Measurements from ENCODE around the gene RFLNA. TPM values are rescaled to one million over a fixed set of nuclear protein-coding genes. Genes with fewer than 3 reads are reported as not detected.

Gene RFLNA
- total RNA-seq, 2 experiments from 2014 or later, result not detected

- no peak overlapping the region for H3K4me2 ChIP-seq (ENCODE audit: low read length)
- BruUV-seq (replicated peaks), result no TSS peak
- no peaks in the 10 kb centered on the region for H3K9me3 ChIP-seq (ENCODE audit: low read length)
- ChIA-PET POLR2A (no interaction called here), CTCF (ENCODE audit: unreplicated experiment) (no interaction called here)
- H4K20me1 ChIP-seq (ENCODE audit: insufficient read depth, low read length), result no peaks in the 10 kb centered on the region
- H3K4me3 ChIP-seq (ENCODE audit: low read depth, low read length, poor library complexity, severe bottlenecking), result no peak overlapping the region
- intact Hi-C loops (cut with micrococcal nuclease; ENCODE audit: unreplicated experiment), result no loop called here
- no peaks in the 10 kb centered on the region for H3K9me2 ChIP-seq (ENCODE audit: insufficient read depth, low read length)
- DNase-seq (ENCODE audit: low spot score), result no peak
- H3K79me2 ChIP-seq (ENCODE audit: insufficient read depth, low read depth, low read length), result no peaks in the 10 kb centered on the region
- no peak overlapping the region for H3K27ac ChIP-seq (ENCODE audit: low read depth, low read length, poor library complexity, severe bottlenecking)
- no peak for TF ChIP-seq CTCF (conservative IDR thresholded peaks at IDR 0.05; ENCODE audit: low read length)
- no peak for TF ChIP-seq EZH2phosphoT487 (IDR thresholded peaks at IDR 0.05; ENCODE audit: borderline replicate concordance, low read depth, low read length)
- no peak overlapping the region for H2AFZ ChIP-seq (ENCODE audit: low read length)
- H3K36me3 ChIP-seq (ENCODE audit: insufficient read depth, low read length), result no peaks in the 10 kb centered on the region
- H3K4me1 ChIP-seq (ENCODE audit: insufficient read depth, low read length, poor library complexity, severe bottlenecking), result no peaks in the 10 kb centered on the region
Observed at GRCh38 chr12:124311292-124312109, 16.6 kb downstream of the RFLNA start.

- Histone ChIP-seq H3K36me3 (ENCODE audit: insufficient read depth, low read length) (no peaks in the 10 kb centered on the region), H3K79me2 (ENCODE audit: insufficient read depth, low read depth, low read length) (no peaks in the 10 kb centered on the region), H3K9me3 (ENCODE audit: low read length) (no peaks in the 10 kb centered on the region), H4K20me1 (ENCODE audit: insufficient read depth, low read length) (no peaks in the 10 kb centered on the region; the same call in 1 of the 2 replicates), H2AFZ (ENCODE audit: low read length) (no peak overlapping the region), H3K4me3 (ENCODE audit: low read depth, low read length, poor library complexity, severe bottlenecking) (no peak overlapping the region), H3K4me1 (ENCODE audit: insufficient read depth, low read length, poor library complexity, severe bottlenecking) (no peaks in the 10 kb centered on the region), H3K27ac (ENCODE audit: low read depth, low read length, poor library complexity, severe bottlenecking) (no peak overlapping the region), H3K4me2 (ENCODE audit: low read length) (no peak overlapping the region), H3K9me2 (ENCODE audit: insufficient read depth, low read length) (no peaks in the 10 kb centered on the region)
- DNase-seq (ENCODE audit: low spot score), result no peak
- no TSS peak for BruUV-seq (replicated peaks)
- CTCF ChIA-PET (ENCODE audit: unreplicated experiment), result no interaction called here
- intact Hi-C loops (cut with micrococcal nuclease; ENCODE audit: unreplicated experiment), result no loop called here
- TF ChIP-seq CTCF (conservative IDR thresholded peaks at IDR 0.05; ENCODE audit: low read length) (no peak), EZH2phosphoT487 (IDR thresholded peaks at IDR 0.05; ENCODE audit: borderline replicate concordance, low read depth, low read length) (no peak)
- POLR2A ChIA-PET, result no interaction called here
Observed at GRCh38 chr12:124312601-124313000, 17.7 kb downstream of the RFLNA start.

- Histone ChIP-seq H3K9me2 (ENCODE audit: insufficient read depth, low read length) (no peaks in the 10 kb centered on the region), H3K4me3 (ENCODE audit: low read depth, low read length, poor library complexity, severe bottlenecking) (no peak overlapping the region), H2AFZ (ENCODE audit: low read length) (no peak overlapping the region), H3K36me3 (ENCODE audit: insufficient read depth, low read length) (no peaks in the 10 kb centered on the region), H3K27ac (ENCODE audit: low read depth, low read length, poor library complexity, severe bottlenecking) (no peak overlapping the region), H4K20me1 (ENCODE audit: insufficient read depth, low read length) (no peaks in the 10 kb centered on the region; the same call in 1 of the 2 replicates), H3K79me2 (ENCODE audit: insufficient read depth, low read depth, low read length) (no peaks in the 10 kb centered on the region), H3K4me2 (ENCODE audit: low read length) (no peak overlapping the region), H3K4me1 (ENCODE audit: insufficient read depth, low read length, poor library complexity, severe bottlenecking) (no peaks in the 10 kb centered on the region), H3K9me3 (ENCODE audit: low read length) (no peaks in the 10 kb centered on the region)
- no TSS peak for BruUV-seq (replicated peaks)
- ChIA-PET CTCF (ENCODE audit: unreplicated experiment) (no interaction called here), POLR2A (no interaction called here)
- intact Hi-C loops (cut with micrococcal nuclease; ENCODE audit: unreplicated experiment), result no loop called here
- DNase-seq (ENCODE audit: low spot score), result no peak
- TF ChIP-seq EZH2phosphoT487 (IDR thresholded peaks at IDR 0.05; ENCODE audit: borderline replicate concordance, low read depth, low read length) (no peak), CTCF (conservative IDR thresholded peaks at IDR 0.05; ENCODE audit: low read length) (no peak)
Observed at GRCh38 chr12:124314207-124314606, 19.3 kb downstream of the RFLNA start.
